Sciatic nerve (tissue), 2 donors: Measurements from ENCODE around the gene ANKS1B. TPM values are rescaled to one million over a fixed set of nuclear protein-coding genes. Genes with fewer than 3 reads are reported as not detected.

Experiments used
- ATAC-seq: fragments of 200-7000 bp; cut with Tn5 transposase; one replicate; pipeline ENCODE4 v1.9.1; 2020; ENCODE audit warnings: mild to moderate bottlenecking, moderate library complexity
- DNase-seq: peaks from one replicate; pipeline ENCODE4 v3.0.0-alpha.2; 2020; ENCODE audit warnings: low spot score
- intact Hi-C: fragments of 100-400 bp; cut with DNase I; formaldehyde crosslinking; loops from one replicate; pipeline ENCODE4 v1.14.2; 2022
- total RNA-seq: library from RNA; stranded (reverse); fragmentation: NEBNext Ultra II Directional; extraction: Animal tissue kit (Norgen Biotek cat#: 25700); gene quantifications from one replicate; pipeline ENCODE4 v1.2.1, GENCODE V29; 2021
- donor health status: DM: no; HTN: no; CAD: no.
- donor health status: DM: no; HTN: no; CAD: no.

ANKS1B gene
- total RNA-seq, 1 donor from 2014 or later = 20.8 TPM

- intact Hi-C loops = no loop called here
- DNase-seq = no peak
- ATAC-seq = no peak
Measured at GRCh38 chr12:99444859-99445316, 539.8 kb downstream of the ANKS1B start.

- ATAC-seq (no peak), DNase-seq (no peak)
- intact Hi-C loops = no loop called here
Measured at GRCh38 chr12:99442758-99443157, 542.0 kb downstream of the ANKS1B start.

- ATAC-seq (no peak), DNase-seq (no peak)
- intact Hi-C loops = no loop called here
Measured at GRCh38 chr12:99439399-99439798, 545.3 kb downstream of the ANKS1B start.

GRCh38 chr12:99436584-99436983 lies 548.2 kb downstream of the ANKS1B start:
- intact Hi-C loops = no loop called here
- ATAC-seq = no peak

GRCh38 chr12:99435095-99435791 lies 549.5 kb downstream of the ANKS1B start:
- DNase-seq (no peak), ATAC-seq (no peak)
- intact Hi-C loops = no loop called here

More at GRCh38 chr12:99436584-99436983, 548.2 kb downstream of the ANKS1B start:
- DNase-seq = no peak

- ATAC-seq = no peak
- no peak for DNase-seq
- intact Hi-C loops = no loop called here
Measured at GRCh38 chr12:99433155-99433554, 551.6 kb downstream of the ANKS1B start.

- ATAC-seq = no peak
- intact Hi-C loops = no loop called here
- DNase-seq = no peak
Measured at GRCh38 chr12:99431203-99431602, 553.5 kb downstream of the ANKS1B start.

- intact Hi-C loops = no loop called here
- DNase-seq = no peak
- ATAC-seq = no peak
Measured at GRCh38 chr12:99427104-99427503, 557.6 kb downstream of the ANKS1B start.

GRCh38 chr12:99418379-99418778 lies 566.4 kb downstream of the ANKS1B start:
- ATAC-seq (no peak), DNase-seq (no peak)
- intact Hi-C loops = no loop called here

GRCh38 chr12:99413751-99414150 lies 571.0 kb downstream of the ANKS1B start:
- no peak for ATAC-seq
- no peak for DNase-seq
- intact Hi-C loops = no loop called here

GRCh38 chr12:99393763-99394162 lies 591.0 kb downstream of the ANKS1B start:
- ATAC-seq (no peak), DNase-seq (no peak)
- intact Hi-C loops = no loop called here

- DNase-seq (no peak), ATAC-seq (no peak)
- intact Hi-C loops = no loop called here
Measured at GRCh38 chr12:99392091-99392850, 592.5 kb downstream of the ANKS1B start.

GRCh38 chr12:99390707-99391106 lies 594.0 kb downstream of the ANKS1B start:
- DNase-seq (no peak), ATAC-seq (no peak)
- intact Hi-C loops = no loop called here

- ATAC-seq (no peak), DNase-seq (no peak)
- intact Hi-C loops = no loop called here
Measured at GRCh38 chr12:99389751-99390150, 595.0 kb downstream of the ANKS1B start.

GRCh38 chr12:99388671-99389195 lies 596.0 kb downstream of the ANKS1B start:
- ATAC-seq (peak; percentile 15), DNase-seq (no peak)
- intact Hi-C loops = no loop called here

GRCh38 chr12:99387661-99388060 lies 597.1 kb downstream of the ANKS1B start:
- ATAC-seq = no peak
- intact Hi-C loops = no loop called here
- no peak for DNase-seq

GRCh38 chr12:99386907-99387306 lies 597.8 kb downstream of the ANKS1B start:
- no peak for ATAC-seq
- intact Hi-C loops = no loop called here
- DNase-seq = no peak

- ATAC-seq (no peak), DNase-seq (no peak)
- intact Hi-C loops = no loop called here
Measured at GRCh38 chr12:99383258-99383657, 601.5 kb downstream of the ANKS1B start.

GRCh38 chr12:99381992-99382391 lies 602.7 kb downstream of the ANKS1B start:
- intact Hi-C loops = no loop called here
- ATAC-seq = no peak
- no peak for DNase-seq

- ATAC-seq = no peak
- intact Hi-C loops = no loop called here
Measured at GRCh38 chr12:99380701-99381100, 604.0 kb downstream of the ANKS1B start.

More at GRCh38 chr12:99380701-99381100, 604.0 kb downstream of the ANKS1B start:
- DNase-seq = no peak
